BLaER1 treated with 17β-estradiol and CSF1 and Interleukin-3, amounts not matched to agents 10 nM and 100 nM (cell line): ENCODE data around the gene SAA4.
"Not testable (repeated sequence)": the region's sequence is repeated elsewhere in the genome, so short reads cannot be mapped to it uniquely, and the experiment has no call there.

Experiments used
- H3K27ac ChIP-seq, 11 experiments: shearing (Covaris generic); formaldehyde crosslinking; 2 replicates each; pipeline ENCODE4 v1.8.1; 2022
- H3K27me3 ChIP-seq, 11 experiments: shearing (Covaris generic); formaldehyde crosslinking; 2 replicates each; pipeline ENCODE4 v1.8.1; 2022
- H3K36me3 ChIP-seq, 11 experiments: shearing (Covaris generic); formaldehyde crosslinking; 2 replicates each; pipeline ENCODE4 v1.8.1; 2022
- H3K4me1 ChIP-seq, 10 experiments: shearing (Covaris generic); formaldehyde crosslinking; 2 replicates each; pipeline ENCODE4 v1.8.1; 2022
- H3K4me2 ChIP-seq, 11 experiments: shearing (Covaris generic); formaldehyde crosslinking; 2 replicates each; pipeline ENCODE4 v1.8.1; 2022
- H3K4me3 ChIP-seq, 10 experiments: shearing (Covaris generic); formaldehyde crosslinking; 2 replicates each; pipeline ENCODE4 v1.8.1; 2022
- H3K9ac ChIP-seq, 11 experiments: shearing (Covaris generic); formaldehyde crosslinking; 2 replicates each; pipeline ENCODE4 v1.8.1; 2022
- H3K9me3 ChIP-seq, 11 experiments: shearing (Covaris generic); formaldehyde crosslinking; replicated peaks in 1 of 11; 2 replicates each; pipeline ENCODE4 v1.8.1; 2022
- H4K20me1 ChIP-seq, 11 experiments: shearing (Covaris generic); formaldehyde crosslinking; 2 replicates each; pipeline ENCODE4 v1.8.1; 2022
- Cebpa-rat ChIP-seq, 11 experiments: shearing (Covaris generic); IDR thresholded peaks; 2 replicates each; pipeline ENCODE4 v1.8.1; 2022

SAA4 gene

GRCh38 chr11:18265949-18266348, 29.3 kb upstream of the SAA4 start, which contains the start of gene SAA1:
TSS of gene SAA1 (plus strand) at chr11:18266264. CDS start at chr11:18266888, 624 bp downstream.
- H3K4me2 ChIP-seq: peak within 1 kb of the TSS; percentile 7 to 58 (median 43); a peak in 17 of 22 replicates
- H3K36me3 ChIP-seq: no peaks in the 10 kb centered on the region
- no peaks in the 10 kb centered on the region; a peak in 1 of 22 replicates for H4K20me1 ChIP-seq
- no peaks in the 10 kb centered on the region for H3K27me3 ChIP-seq
- peak within 1 kb of the TSS in 1 of 11 experiments; percentile 32; a peak in 1 of 22 replicates for H3K27ac ChIP-seq
- no peak for TF ChIP-seq Cebpa-rat (IDR thresholded peaks at IDR 0.05)
- H3K9me3 ChIP-seq: no peaks in the 10 kb centered on the region
- H3K4me3 ChIP-seq: no peak within 1 kb of the TSS
- H3K9ac ChIP-seq: no peak within 1 kb of the TSS
- H3K4me1 ChIP-seq: peaks cover 9 to 11% (median 11%) of the 10 kb centered on the region in 10 experiments; a peak in 19 of 20 replicates

- H3K27ac ChIP-seq: peak overlapping the region in 1 of 11 experiments; percentile 32; a peak in 1 of 22 replicates
- TF ChIP-seq Cebpa-rat (IDR thresholded peaks at IDR 0.05): no peak
- H3K4me2 ChIP-seq: peak overlapping the region; percentile 7 to 58 (median 40); a peak in 17 of 22 replicates
- H3K4me3 ChIP-seq: no peak overlapping the region
- H4K20me1 ChIP-seq: no peaks in the 10 kb centered on the region; a peak in 1 of 22 replicates
- H3K9ac ChIP-seq: no peak overlapping the region
- H3K36me3 ChIP-seq: no peaks in the 10 kb centered on the region
- no peaks in the 10 kb centered on the region for H3K9me3 ChIP-seq
- H3K27me3 ChIP-seq: no peaks in the 10 kb centered on the region
- H3K4me1 ChIP-seq: peaks cover 9 to 11% (median 11%) of the 10 kb centered on the region in 10 experiments; a peak in 19 of 20 replicates
Measured at GRCh38 chr11:18264677-18265555, 28.3 kb upstream of the SAA4 start.

GRCh38 chr11:18264035-18264434, 27.4 kb upstream of the SAA4 start:
- Histone ChIP-seq H3K4me1 (peaks cover 9 to 11% (median 11%) of the 10 kb centered on the region in 10 experiments; a peak in 19 of 20 replicates), H4K20me1 (no peaks in the 10 kb centered on the region), H3K9me3 (no peaks in the 10 kb centered on the region), H3K27me3 (no peaks in the 10 kb centered on the region), H3K4me3 (no peak overlapping the region), H3K27ac (no peak overlapping the region), H3K9ac (no peak overlapping the region), H3K36me3 (no peaks in the 10 kb centered on the region), H3K4me2 (no peak overlapping the region)
- no peak for TF ChIP-seq Cebpa-rat (IDR thresholded peaks at IDR 0.05)

- H4K20me1 ChIP-seq, H3K4me2 ChIP-seq, H3K9ac ChIP-seq, H3K4me3 ChIP-seq, H3K27me3 ChIP-seq, H3K9me3 ChIP-seq, H3K36me3 ChIP-seq, H3K27ac ChIP-seq: not testable (repeated sequence)
- peak in 5 of 11 experiments; percentile 12 to 76 (median 41); a peak in 5 of 22 replicates for TF ChIP-seq Cebpa-rat (IDR thresholded peaks at IDR 0.05)
- H3K4me1 ChIP-seq: peaks cover 9 to 11% (median 11%) of the 10 kb centered on the region in 10 experiments; a peak in 19 of 20 replicates
Measured at GRCh38 chr11:18262681-18263350, 26.2 kb upstream of the SAA4 start.

- no peak overlapping the region for H3K9ac ChIP-seq
- H4K20me1 ChIP-seq: no peaks in the 10 kb centered on the region
- H3K4me3 ChIP-seq: no peak overlapping the region
- H3K9me3 ChIP-seq: no peaks in the 10 kb centered on the region
- H3K36me3 ChIP-seq: no peaks in the 10 kb centered on the region
- no peak overlapping the region for H3K27ac ChIP-seq
- H3K4me1 ChIP-seq: peaks cover 9 to 11% (median 11%) of the 10 kb centered on the region in 10 experiments; a peak in 19 of 20 replicates
- H3K27me3 ChIP-seq: no peaks in the 10 kb centered on the region
- TF ChIP-seq Cebpa-rat (IDR thresholded peaks at IDR 0.05): no peak
- no peak overlapping the region for H3K4me2 ChIP-seq
Measured at GRCh38 chr11:18261721-18262120, 25.1 kb upstream of the SAA4 start.

- H3K36me3 ChIP-seq: no peaks in the 10 kb centered on the region
- no peak overlapping the region for H3K4me2 ChIP-seq
- TF ChIP-seq Cebpa-rat (IDR thresholded peaks at IDR 0.05): no peak
- no peaks in the 10 kb centered on the region for H3K27me3 ChIP-seq
- no peak overlapping the region for H3K27ac ChIP-seq
- H3K9ac ChIP-seq: no peak overlapping the region
- peaks cover 0 to 5% (median 2%) of the 10 kb centered on the region in 10 experiments; a peak in 3 of 20 replicates for H3K4me1 ChIP-seq
- H3K9me3 ChIP-seq: no peaks in the 10 kb centered on the region
- H3K4me3 ChIP-seq: no peak overlapping the region
- H4K20me1 ChIP-seq: no peaks in the 10 kb centered on the region
Measured at GRCh38 chr11:18259259-18259658, 22.7 kb upstream of the SAA4 start.

- Histone ChIP-seq H3K9ac (no peak overlapping the region), H3K27me3 (no peaks in the 10 kb centered on the region), H3K4me2 (peak overlapping the region in 2 of 11 experiments; percentile 5 to 47; a peak in 2 of 22 replicates), H3K4me1 (peaks cover 0 to 5% (median 2%) of the 10 kb centered on the region in 10 experiments; a peak in 3 of 20 replicates), H3K9me3 (no peaks in the 10 kb centered on the region), H3K4me3 (no peak overlapping the region), H4K20me1 (no peaks in the 10 kb centered on the region), H3K36me3 (no peaks in the 10 kb centered on the region), H3K27ac (no peak overlapping the region)
- no peak for TF ChIP-seq Cebpa-rat (IDR thresholded peaks at IDR 0.05)
Measured at GRCh38 chr11:18254781-18255361, 18.3 kb upstream of the SAA4 start.

GRCh38 chr11:18253778-18254338, 17.3 kb upstream of the SAA4 start:
- H3K9me3 ChIP-seq: no peaks in the 10 kb centered on the region
- no peak overlapping the region for H3K27ac ChIP-seq
- no peak for TF ChIP-seq Cebpa-rat (IDR thresholded peaks at IDR 0.05)
- H3K36me3 ChIP-seq: no peaks in the 10 kb centered on the region
- no peak overlapping the region for H3K4me2 ChIP-seq
- no peaks in the 10 kb centered on the region for H4K20me1 ChIP-seq
- peaks cover 0 to 5% (median 2%) of the 10 kb centered on the region in 10 experiments; a peak in 3 of 20 replicates for H3K4me1 ChIP-seq
- H3K9ac ChIP-seq: no peak overlapping the region
- H3K27me3 ChIP-seq: no peaks in the 10 kb centered on the region
- no peak overlapping the region for H3K4me3 ChIP-seq
